GM04503 (cell line): ENCODE data around the gene SRM.
"Not testable (repeated sequence)": the region's sequence is repeated elsewhere in the genome, so short reads cannot be mapped to it uniquely, and the experiment has no call there.

Source experiments
- DNase-seq: peaks from one replicate; pipeline ENCODE4 v3.0.0-alpha.2; 2012; ENCODE audit warnings: low read depth

Gene SRM

DNA sequence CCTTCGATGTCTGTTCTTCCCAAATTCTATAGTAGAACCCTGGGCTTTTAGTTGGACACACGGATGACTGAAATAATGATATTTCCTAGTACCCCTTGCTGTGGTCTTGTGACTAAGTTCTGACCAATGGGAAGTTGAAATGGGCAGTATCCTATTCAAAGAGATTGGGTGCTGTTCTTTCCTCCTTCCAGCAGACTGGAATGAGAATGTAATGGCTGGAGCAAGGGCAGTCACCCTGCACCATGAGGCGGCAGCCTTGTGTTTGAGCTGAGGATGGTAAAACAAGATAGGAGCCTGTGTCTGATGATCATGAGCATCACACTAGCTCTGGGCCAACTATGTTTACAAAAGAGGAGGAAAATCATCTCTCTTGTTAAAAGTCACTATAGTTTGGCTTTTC, 5.1 kb upstream of the SRM start:
- no peak for DNase-seq

- not testable (repeated sequence) for DNase-seq
These were observed 4.2 kb upstream of the SRM start for GRCh38 chr1:11063937-11064537.

DNA sequence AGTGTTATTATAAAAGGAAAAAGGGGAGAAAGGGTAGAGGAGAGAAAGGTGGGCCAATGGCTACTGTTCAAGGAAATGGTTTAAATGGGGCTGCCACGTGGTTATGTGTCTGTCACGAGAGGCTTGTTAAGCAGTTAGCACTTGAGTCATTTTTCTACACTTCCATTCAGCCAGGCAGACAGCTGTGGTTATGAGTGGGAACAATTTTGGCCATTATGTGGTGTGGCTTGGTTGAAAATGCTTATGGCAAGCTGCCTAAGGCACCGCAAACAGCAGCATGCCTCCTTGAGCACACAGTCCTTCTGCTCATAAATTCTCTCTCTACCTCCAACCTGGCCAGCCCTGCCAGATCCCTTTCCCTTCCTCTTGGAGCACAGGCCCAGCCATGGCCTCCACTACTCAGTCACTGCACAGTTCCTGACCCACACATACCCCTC, 3.2 kb upstream of the SRM start:
- DNase-seq: peak; percentile 93

DNA sequence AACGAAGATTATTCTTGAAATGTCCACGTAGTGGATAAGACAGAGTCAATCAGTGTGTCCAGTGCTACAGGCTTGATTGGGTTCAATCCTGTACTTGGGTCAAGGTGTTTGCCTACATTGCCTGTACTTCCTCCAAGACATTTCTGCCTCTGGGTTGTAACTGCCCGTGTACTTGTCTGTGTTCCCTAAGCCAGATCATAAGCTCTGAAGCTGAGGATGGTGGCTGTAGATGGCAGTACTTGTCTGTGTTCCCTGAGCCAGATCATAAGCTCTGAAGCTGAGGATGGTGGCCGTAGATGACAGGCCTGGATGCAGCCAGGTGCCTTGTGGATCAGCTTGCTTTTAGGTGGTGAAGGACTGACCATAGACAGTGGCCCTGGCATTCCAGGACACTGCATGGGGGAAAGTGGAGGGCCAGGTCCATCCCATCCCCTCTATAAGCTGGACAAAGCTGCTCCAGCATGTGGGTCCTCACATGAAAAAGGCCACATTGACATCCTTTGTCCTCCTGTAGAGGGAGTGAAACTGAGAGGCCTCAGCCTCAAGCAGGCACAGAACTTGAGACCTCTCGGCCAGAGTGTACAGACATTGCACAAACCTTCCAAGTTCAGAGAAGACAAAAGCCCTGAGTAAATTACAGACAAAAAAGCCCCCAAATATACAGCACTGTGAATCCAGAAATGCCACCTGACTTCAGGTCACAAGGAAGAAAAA, 2.0 kb upstream of the SRM start:
- no peak for DNase-seq

GRCh38 chr1:11059155-11059967, 457 bp downstream of the SRM start:
- no peak for DNase-seq

- no peak for DNase-seq
These were observed 1.1 kb downstream of the SRM start for GRCh38 chr1:11058595-11059154.

- no peak for DNase-seq
These were observed 1.8 kb downstream of the SRM start for GRCh38 chr1:11058026-11058425.

DNA sequence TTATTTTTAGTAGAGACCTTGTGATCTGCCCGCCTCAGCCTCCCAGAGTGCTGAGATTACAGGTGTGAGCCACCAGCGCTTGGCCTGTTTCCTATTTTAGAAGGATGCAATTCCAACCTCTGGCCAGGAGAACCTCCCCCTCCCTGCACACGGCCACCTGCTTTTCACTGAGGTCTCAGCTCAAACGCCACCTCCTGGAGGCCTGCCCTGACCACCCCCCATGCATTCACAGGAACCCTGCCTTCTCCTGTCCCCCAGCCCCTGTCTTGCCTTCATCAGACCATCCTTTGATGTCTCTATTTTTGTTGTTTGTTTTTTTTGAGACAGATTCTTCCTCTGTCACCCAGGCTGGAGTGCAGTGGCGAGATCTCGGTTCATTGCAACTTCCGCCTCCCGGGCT, 2.3 kb downstream of the SRM start:
- no peak for DNase-seq

DNA sequence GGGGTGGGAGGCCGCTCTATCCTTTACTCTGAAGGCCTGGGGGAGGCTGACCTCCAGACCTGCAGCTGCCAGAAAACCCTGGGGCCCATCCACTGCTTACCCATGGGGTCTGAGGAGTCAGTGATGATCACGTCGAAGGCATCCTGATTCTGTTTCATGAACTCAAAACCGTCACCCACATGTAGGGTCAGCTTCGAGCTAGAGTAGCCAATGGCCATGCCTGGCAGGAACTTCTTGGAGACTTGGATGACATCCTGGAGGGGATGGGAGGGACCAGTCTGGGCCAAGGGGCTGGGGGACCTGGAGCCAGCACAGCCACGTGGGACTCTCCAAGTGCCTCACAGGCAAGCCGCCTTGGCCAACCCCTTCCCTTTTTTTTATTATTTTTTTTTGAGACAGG, 3.3 kb downstream of the SRM start:
- DNase-seq: no peak

DNA sequence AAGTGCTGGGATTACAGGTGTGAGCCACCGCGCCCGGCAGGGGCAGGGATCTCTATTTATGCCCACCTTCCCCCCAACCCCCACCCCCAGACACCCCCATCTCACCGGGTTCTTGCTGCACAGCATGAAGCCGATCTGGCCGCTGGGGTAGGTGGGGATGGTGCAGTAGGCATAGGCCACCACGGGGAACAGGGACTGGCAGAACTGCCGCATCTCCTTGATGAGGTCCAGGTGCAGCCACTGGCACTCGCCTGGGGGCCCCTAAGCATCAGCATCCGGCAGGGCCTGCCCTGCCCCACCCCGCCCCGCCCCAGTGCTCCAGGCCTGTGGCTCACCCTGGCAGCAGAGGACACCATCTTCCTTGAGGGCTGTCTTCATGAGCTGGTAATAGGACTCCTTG, 4.1 kb downstream of the SRM start:
- no peak for DNase-seq

DNA sequence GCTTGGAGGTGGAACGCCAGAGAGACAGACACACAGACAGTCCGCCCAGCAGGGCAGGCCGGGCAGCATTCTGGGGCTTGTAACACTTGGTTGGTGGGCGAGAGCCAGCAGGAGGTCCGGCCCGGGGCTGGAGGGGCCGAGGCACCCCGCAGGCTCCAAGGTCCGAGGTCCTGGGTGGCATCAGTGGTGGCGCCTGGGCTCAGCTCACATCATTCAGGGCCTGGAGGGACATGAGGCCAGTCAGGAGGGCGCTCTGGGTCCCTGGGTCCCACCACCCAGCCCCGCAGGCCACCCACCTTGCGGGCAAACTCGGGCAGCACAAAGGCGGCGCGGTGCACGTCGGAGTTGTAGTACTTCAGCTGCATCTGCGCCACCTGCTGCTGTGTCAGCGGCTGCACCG, 5.2 kb downstream of the SRM start:
- DNase-seq: no peak

DNA sequence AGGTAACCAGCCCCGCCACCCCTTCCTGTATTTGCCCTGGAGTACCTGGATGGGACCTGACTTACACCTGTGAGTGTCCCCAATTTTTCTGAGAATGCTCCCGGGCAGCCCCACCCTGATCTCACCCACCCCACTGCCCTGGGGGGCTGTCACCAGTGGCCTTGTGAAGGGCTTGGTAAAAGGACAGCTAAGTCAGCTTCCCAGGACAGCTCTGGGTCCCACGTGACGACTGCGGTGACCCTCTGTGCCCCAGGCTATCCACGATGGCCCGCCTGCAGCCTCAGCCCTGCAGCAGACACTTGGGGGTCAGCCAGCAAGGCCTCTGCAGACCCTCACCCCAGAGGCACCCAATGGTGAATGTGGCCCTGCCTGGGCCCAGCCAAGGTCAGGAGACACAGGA, 5.6 kb downstream of the SRM start:
- DNase-seq: no peak

GRCh38 chr1:11053758-11054137, 6.1 kb downstream of the SRM start:
- no peak for DNase-seq

DNA sequence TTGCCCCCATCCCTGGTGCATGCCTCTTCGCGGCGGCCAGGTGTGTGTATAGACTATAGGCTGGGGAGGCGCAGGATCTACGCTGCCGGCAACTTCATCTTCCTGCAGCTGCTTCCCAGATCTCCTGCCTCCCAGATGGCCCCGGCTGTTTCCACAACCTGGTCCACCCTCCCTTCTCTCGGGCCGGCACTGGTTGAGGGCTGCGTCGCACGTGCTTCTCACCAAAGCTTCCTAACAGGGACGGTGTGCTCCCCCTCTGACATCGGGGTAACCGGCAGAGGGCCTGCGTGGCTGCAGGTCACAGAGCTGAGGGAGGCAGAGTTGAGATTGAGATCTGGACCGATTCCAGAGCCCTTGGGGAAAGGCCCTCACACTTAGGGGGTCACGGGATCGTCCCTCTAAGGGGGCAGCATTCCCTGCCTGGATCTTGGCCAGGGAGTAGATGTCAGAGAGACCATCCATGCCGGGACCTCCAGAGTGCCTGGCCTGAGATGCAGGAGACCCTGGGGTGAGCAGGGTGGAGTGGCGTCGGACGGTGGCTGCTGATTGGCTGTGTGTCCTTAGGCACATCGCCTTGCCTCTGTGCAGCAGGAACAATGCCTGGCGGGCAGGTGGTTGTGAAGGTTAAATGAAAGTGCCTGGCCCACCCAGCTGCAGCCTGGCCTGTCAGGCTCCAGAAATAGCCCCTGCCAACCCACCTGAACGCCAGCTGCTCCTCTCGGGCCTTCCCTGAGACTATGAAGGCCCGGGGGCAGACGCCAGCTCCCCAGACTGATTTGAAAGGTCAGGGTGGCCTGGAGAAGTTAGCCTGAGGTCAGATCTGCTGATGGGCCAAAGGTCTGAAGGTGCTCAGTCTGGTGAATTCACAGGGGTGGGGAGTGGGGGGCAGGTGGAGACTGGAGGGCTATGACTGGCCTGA, 6.7 kb downstream of the SRM start:
- DNase-seq: no peak

DNA sequence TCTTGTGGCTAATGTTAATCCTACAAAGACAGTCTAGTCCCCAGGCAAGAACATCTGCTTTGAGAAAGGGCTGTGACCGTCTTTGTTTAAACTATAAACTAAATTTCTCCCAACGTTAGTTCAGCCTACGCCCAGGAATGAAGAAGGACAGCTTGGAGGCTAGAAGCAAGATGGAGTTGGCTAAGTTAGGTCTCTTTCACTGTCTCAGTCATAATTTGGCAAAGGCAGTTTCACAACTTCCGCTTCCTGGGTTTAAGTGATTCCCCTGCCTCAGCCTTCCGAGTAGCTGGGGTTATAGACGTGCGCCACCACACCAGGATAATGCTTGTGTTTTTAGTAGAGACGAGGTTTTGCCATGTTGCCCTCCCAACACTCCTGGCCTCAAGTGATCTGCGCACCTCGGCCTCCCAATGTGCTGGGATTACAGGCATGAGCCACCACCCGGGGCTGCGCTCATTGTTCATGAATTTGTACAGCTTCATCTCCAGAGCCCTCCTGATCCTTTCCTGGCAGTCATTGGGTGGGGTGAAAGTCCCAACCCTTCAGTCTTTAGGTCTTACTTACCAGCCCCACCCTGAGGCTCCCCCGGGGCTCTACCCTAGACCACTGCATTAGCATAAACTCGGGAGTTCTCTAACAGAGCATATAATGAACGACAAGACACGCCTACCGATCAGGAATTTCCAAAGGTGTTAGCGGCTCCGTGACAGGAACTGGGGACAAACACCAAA, 7.9 kb downstream of the SRM start:
- DNase-seq: no peak

- not testable (repeated sequence) for DNase-seq
These were observed 8.7 kb downstream of the SRM start for GRCh38 chr1:11051121-11051520.

DNA sequence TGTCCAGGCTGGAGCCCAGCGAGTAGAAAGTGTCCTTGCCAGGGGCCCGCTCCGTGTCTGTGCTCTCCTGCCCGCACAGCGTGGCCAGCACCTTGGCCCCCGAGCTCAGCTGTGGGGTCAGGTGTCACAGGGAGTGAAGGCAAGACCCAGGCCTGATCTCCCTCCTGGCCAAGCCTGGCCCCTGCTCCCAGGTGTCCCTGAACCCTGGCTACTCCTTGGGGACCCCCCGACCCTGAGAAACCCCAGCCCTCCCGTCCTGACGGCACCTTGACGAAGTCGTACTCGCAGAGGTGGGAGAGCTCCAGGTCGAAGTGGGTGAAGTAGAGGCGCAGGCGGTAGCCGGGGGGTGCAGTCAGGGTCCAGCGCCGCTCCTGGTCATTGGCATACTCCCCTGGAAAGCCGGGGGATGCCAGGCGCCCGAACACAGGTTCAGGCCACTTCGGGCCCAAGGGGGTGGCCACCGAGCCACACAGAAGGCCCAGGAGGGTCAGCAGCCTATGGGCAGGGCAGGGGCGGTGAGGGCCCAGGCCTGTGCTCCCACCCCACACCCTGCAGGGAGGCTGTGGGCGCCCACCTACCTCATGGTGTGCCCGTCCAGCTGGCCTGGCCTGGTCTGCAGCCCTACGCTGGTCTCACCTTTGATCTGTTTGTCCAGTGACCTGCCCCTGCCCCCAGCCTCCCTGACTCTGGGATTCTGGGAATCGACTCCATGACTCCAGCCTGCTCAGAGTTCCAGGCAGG, 13.0 kb downstream of the SRM start, which contains the start of gene MASP2:
Gene MASP2, minus strand, starts transcription at position 615 of the 741 bp plus-strand sequence. Its CDS starts 32 bp downstream, at position 583.
- DNase-seq: no peak

- no peak for DNase-seq
These were observed 13.6 kb downstream of the SRM start for GRCh38 chr1:11046270-11046566.

- DNase-seq: no peak
These were observed 14.2 kb downstream of the SRM start for GRCh38 chr1:11045428-11046269.
